Measurements from ENCODE around the gene GPR137.

GPR137 gene

DNA sequence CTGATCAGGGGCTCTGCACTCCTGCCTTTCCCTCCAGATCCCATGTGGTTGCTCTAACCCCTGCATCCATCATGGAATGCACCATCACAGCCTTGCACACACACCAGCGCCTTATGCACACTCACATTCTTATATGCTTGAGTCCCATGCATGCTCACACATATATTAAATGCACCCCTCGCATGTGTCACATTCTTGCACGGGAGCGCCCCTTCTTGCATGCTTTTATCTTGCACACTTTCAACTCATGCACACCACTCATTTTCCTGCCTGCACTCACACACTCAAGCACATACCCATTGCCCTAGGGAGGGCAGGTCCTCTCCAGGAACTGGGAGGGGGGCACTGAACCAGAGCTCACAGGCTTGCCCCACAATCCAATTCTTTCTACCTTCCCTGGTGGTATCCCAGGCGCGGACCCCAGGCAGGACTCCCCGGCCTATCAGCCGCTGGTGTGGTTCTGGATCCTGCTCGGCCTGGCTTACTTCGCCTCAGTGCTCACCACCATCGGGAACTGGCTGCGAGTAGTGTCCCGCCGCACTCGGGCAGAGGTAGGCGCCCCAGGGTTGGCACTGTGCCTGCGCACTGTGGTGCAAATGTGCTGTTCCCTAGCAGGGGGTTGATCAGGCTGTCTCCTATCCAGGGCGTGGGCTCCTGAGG, 12.2 kb downstream of the GPR137 start:
- in situ Hi-C loops (cut with MboI; ENCODE audit: low sequenced_read_pairs, unreplicated experiment) = loop anchor here (25.0 kb wide), 1 partner anchor 311 kb away; the partner anchor contains the start of gene OTUB1
- no peak for TF ChIP-seq CTCF (IDR thresholded peaks at IDR 0.05; ENCODE audit: borderline replicate concordance, control extremely low read depth, extremely low read depth, insufficient read depth, missing control alignments)
- DNase-seq (ENCODE audit: low spot score) = no peak

DNA sequence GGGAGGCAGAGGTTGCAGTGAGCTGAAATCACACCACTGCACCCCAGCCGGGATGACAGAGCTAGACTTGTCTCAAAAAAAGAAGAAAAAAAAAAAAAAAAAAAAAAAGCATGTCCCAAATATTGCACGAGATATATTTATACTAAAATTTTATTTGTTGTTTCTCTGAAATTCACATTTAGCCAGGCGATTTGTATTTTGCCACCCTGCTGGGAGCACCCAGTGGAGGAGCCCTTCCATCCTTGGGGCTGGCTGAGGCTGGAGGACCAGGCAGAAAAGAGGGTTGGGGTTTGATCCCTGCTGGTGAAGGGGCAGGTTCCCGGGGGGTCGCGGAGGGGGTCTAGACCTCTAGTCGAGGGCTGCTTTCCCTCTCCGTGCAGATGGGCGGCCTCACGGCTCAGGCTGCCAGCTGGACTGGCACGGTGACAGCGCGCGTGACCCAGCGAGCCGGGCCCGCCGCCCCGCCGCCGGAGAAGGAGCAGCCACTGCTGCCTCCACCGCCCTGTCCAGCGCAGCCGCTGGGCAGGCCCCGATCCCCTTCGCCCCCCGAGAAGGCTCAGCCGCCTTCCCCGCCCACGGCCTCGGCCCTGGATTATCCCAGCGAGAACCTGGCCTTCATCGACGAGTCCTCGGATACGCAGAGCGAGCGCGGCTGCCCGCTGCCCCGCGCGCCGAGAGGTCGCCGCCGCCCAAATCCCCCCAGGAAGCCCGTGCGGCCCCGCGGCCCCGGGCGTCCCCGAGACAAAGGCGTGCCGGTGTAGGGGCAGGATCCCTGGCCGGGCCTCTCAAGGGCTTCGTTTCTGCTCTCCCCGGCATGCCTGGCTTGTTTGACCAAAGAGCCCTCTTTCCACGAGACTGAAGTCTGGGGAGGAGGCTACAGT, 13.6 kb downstream of the GPR137 start:
- in situ Hi-C loops (cut with MboI; ENCODE audit: low sequenced_read_pairs, unreplicated experiment) = loop anchor here (25.0 kb wide), 1 partner anchor 312 kb away; the partner anchor contains the start of gene OTUB1
- TF ChIP-seq CTCF (IDR thresholded peaks at IDR 0.05; ENCODE audit: borderline replicate concordance, control extremely low read depth, extremely low read depth, insufficient read depth, missing control alignments) = no peak
- DNase-seq (ENCODE audit: low spot score) = no peak

DNA sequence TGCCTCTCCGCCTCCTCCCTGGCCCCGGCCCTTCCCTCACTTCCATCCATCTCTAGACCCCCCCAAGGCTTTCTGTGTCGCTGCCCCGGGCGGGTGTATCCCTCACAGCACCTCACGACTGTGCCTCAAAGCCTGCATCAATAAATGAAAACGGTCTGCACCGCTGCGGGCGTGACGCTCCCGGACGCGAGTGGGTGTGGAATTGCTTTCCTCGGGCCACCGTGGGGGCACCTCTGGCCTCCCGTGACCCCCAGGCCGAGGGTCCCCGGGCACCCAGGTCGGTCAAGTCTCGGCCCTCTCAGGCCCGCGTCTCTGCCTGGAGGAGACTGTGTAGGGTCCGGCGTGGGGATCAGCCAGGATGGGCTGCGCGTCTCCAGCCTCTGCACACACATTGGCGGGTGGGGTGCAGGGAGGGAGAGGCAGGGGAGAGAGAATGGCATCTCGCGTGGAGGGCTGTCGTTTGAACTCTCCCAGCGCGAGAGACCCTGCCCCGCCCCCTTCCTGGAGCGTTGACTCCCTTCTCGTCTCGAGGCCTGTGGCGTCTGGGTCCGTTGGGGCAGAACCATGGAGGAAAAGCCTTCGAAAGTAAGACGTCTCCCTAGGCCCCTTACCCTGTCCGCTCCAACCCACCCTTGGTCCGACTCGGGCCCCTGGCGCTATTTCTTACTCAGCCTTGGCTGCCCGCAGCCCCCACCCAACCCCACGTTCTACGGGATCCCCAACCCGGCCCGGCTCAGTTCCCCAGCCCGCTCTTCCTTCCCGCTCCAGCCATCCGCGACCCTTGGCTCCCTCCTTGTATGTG, 14.4 kb downstream of the GPR137 start, which contains the start of gene CATSPERZ:
Gene CATSPERZ (plus strand): TSS at position 512 of the 802 bp plus-strand sequence. CDS start 53 bp downstream, at position 565.
- in situ Hi-C loops (cut with MboI; ENCODE audit: low sequenced_read_pairs, unreplicated experiment) = loop anchor here (25.0 kb wide), 1 partner anchor 313 kb away; the partner anchor contains the start of gene OTUB1
- TF ChIP-seq CTCF (IDR thresholded peaks at IDR 0.05; ENCODE audit: borderline replicate concordance, control extremely low read depth, extremely low read depth, insufficient read depth, missing control alignments) = no peak
- no peak for DNase-seq (ENCODE audit: low spot score)

DNA sequence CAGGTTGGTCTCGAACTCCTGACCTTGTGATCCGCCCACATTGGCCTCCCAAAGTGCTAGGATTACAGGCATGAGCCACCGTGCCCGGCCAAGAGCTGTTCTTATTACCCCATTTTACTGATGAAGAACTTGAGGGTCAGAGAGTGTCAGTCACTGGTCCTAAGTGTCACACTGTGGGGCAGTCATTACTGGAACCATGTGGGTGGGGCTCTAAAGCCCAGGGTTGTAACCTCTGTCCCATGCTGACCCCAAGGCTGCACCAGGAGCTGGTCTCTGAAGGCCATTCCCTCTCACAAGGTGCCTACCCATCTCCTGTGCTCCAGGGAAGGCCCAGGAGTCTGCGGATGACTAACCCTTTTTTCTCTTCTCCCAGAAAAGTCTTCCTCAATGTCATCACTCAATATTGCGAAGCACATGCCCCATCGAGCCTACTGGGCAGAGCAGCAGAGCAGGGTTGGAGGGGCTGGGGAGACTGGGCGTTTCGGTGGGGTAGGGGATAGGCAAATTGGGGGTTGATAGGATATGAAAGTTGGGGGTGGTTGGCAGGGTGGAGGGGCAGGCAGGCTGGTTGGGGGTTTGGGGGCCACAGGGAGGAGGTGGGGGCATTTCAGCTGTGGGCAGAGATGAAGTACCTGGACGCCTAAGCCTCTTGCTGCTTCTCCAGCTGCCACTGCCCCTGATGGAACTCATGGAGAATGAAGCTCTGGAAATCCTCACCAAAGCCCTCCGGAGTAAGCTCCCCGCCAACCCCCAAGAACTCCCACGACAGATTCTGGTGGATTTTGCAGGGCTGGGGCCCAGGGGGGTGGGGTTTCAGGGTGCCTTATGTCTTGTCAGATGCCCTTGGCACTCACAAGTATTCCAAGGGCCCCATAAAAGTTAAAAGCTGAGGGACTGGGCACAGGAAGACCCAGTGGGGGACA, 17.7 kb downstream of the GPR137 start:
- no peak for DNase-seq (ENCODE audit: low spot score)
- in situ Hi-C loops (cut with MboI; ENCODE audit: low sequenced_read_pairs, unreplicated experiment) = no loop called here
- no peak for TF ChIP-seq CTCF (IDR thresholded peaks at IDR 0.05; ENCODE audit: borderline replicate concordance, control extremely low read depth, extremely low read depth, insufficient read depth, missing control alignments)

DNA sequence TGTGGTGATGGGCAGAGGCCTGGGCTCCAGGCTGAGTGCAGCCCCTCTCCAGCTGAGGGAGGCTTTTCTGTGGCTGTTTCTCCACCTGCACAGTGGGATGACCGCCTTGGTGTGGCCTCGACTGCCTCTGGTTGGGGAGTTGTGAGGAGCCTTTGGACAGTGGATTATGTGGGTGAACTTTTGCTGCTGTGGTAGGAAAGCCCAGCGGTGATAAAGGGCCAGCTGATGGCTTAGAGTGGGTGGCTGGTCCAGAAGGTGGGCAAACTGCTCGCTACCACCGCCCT, 18.3 kb downstream of the GPR137 start:
- in situ Hi-C loops (cut with MboI; ENCODE audit: low sequenced_read_pairs, unreplicated experiment) = no loop called here
- DNase-seq (ENCODE audit: low spot score) = no peak
- no peak for TF ChIP-seq CTCF (IDR thresholded peaks at IDR 0.05; ENCODE audit: borderline replicate concordance, control extremely low read depth, extremely low read depth, insufficient read depth, missing control alignments)
